Measurements from ENCODE around the gene SOWAHA.
A peak's percentile ranks its signal among the peaks of the same experiment; 100 is the strongest.
"Not testable (repeated sequence)": the region's sequence is repeated elsewhere in the genome, so short reads cannot be mapped to it uniquely, and the experiment has no call there.

The SOWAHA gene

DNA sequence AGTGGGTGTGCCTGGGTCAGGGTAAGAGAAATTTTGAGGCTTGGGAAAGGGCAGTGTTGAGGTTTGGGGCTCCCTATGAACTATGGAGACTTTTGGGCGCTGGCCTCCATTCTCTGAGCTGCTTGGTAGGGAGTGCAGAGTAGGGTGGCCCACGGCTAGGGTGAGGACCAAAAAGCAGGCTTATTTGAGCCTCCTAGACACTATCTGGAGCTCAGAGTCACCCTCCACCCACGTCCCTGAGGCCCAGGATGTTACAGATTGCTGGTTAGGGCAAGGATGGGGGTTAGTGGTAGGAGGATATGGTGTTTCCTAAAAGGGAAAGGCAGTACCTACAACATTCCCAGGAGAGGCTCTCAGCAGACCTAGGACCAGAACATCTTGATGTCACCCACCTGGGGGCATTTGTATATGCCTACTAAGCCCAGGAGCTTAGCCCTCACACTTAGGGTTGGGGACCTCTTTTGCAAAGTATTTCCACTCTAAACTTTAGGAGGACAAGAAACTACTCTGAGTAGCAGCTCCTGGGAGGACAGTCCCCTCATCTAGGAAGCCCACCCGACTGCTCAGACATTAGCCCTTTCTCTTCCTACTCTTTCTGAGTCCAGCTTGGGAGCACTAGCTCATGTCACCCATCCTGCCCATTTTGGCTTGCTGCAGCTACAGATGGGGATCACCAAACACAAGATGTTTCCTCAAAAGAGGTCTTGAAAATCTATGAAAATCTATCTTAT, 15.0 kb downstream of the SOWAHA start:
- DNase-seq: no peak

DNA sequence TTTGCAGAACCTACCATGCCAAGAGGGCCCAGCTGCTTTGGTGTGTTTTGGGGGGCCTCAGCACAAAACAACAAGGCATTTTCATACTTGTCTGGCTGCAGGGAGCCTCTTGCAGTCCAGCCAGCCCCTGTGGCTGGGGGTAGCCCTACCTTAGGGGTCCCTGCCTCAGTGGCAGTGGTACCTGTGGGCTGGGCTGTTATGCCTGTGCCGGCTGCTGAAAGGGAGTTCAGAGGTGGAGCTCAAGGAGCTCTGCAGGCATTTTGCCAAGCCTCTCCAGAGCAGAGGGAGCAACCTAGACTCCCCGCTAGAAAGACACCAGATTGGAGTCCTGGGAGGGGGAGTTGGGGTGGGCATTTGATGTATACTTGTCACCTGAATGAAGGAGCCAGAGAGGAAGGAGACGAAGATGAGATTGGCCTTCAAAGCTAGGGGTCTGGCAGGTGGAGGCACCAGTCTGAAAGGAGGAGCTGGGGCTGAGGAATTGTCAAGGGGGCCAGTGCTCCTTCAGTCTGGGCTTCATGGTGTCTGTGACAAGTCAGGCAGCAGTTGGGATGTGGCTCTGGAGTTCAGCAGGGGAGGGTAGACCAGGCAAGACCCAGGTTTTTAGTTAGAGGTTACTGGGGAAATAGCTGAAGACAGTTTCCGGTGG, 15.9 kb downstream of the SOWAHA start:
- no peak for DNase-seq

DNA sequence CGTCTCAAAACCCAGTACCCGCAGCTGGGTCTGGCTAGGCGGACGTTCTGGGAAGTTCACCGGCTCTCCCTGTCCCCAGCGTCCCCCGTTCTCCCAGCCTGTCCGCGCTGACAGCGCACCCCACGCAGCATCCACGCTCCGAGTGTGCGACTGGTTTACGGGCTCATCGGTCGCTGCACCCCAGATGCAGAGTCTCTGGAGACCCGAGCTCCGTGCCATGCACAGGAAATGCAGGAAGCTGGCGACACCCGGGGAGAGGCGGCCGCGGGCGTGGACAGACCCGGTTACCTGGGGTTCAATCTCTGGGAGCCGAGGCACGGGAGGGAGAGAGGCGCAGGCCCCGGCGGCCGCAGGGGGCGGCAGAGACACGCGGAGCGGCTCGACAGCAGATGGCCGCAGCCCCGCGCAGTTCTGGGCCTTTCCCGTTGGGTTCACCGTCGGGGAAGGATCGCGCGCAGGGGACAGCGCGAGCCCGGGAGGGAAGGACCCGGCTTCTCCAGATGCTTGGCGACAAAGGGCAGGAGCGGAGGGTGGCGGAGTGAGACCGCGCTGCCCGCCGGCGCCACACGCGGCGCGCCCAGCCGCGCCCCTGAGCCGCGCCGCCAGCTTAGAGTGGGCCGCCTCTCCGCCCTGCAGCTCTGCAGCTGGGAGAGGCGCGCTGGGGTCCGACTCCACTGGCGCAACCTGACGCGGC, 16.8 kb downstream of the SOWAHA start:
- peak; percentile 75 for DNase-seq

DNA sequence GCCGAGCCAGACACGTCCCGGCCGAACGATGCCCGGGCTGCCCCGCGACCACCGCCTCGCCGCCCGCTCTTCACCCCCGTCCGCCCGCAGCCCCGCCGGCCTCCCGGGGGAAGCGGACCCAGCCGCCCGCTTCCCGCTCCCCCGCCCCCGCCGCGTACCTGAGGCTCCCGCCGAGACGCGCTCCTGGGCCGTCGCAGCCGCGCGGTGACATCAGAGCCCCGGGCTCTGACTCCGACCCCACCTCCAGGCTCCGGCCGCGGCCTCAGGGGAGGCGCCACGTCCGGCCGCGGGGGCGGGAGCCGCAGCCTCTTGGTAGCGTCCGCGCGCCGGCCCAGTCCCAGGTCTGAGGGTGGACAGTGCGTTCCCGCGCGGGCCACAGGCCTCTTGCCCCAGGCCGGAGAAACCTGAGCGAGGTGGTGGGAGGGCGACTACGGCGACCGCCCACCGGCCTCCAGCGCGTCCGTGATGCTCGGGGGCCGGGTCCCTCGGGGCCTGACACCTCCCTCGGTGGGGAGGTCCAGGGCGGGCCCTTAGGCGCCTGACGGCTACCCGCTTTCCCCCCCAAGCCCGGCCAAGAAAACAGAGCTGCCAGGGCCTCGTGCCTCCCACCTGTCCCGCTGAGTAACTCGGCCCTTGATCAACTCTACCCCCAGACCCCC, 17.5 kb downstream of the SOWAHA start, which contains the start of gene SHROOM1:
TSS of gene SHROOM1 (minus strand) at position 212 of the 659 bp plus-strand sequence. CDS start 4,507 bp downstream, outside the sequence.
- DNase-seq: peak; percentile 26

GRCh38 chr5:132831095-132831860, 18.2 kb downstream of the SOWAHA start:
- no peak for DNase-seq

DNA sequence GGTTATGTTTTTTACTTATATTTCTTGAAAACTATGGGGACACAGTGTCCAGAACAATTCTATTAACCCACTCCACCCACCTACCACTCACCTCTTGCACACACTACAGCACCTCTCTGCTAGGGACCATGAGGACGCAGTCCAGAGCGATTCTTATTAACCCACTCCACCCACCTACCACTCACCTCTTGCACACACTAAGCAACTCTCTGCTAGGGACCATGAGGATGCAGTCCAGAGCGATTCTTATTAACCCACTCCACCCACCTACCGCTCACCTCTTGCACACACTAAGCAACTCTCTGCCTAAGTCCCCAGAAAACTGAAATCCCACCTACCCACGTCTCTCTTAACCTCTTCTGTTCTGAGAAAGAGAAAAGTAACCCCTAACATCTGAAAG, 19.5 kb downstream of the SOWAHA start:
- no peak for DNase-seq

GRCh38 chr5:132834057-132834456, 21.0 kb downstream of the SOWAHA start:
- no peak for DNase-seq

GRCh38 chr5:132836852-132837251, 23.8 kb downstream of the SOWAHA start:
- DNase-seq: no peak

DNA sequence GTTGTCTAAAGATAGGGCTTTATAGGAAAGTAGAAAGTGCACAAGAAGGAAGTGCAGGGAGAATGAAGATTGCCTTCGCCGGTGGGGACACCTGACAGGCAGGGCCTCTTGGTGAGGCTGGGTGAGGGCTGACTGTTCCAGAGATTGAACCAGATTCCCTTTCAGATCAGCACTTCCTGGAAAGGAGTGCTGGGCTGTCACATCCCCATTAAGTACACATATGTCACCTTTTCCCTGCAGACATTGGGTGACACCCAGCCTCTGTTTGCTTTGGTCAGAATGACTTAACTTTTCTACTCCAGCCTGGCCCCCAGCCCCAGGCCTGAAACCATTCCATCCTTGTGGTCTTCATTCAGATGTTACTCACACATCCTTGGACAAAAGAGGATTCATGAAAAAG, 24.8 kb downstream of the SOWAHA start:
- DNase-seq: no peak

DNA sequence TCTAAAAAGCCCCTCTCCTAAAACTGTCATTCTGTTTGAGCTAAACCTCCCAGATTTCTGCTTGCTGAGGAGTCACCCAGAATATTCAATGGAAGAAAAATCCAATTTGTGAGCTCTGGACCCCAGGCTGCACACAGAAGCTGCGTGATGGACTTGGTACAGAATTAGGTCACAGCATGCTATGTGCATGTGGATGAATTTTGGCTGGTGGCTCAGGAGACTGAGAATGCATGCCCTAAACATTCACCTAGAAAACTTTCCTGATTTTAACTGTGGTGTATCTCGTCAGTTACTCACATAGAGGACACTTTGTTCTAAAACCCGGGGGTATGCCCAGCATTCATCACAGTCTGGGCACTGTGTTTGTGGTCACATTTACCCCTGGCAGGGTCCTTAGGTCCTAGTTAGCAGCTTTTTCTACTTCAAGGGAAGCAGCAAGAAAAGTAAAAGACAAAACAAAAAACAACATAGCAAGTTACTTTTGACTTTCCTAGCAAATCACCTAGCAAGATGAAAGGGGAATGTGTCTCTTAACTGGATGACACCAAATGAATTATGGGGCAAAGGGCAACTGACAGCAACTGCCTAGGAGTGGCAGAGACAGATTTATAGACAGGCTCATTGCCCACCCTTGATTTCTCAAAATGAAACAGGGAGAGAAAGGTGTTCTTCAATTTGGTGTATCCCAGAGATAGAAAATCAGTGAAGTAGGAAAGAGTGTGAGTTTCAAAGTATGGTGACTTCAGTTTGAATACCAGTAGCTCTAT, 25.6 kb downstream of the SOWAHA start:
- no peak for DNase-seq

- no peak for DNase-seq
Observed at GRCh38 chr5:132839426-132840301, 26.6 kb downstream of the SOWAHA start.

- no peak for DNase-seq
Observed at GRCh38 chr5:132840313-132840712, 27.2 kb downstream of the SOWAHA start.

- no peak for DNase-seq
Observed at GRCh38 chr5:132840896-132841295, 27.8 kb downstream of the SOWAHA start.

DNA sequence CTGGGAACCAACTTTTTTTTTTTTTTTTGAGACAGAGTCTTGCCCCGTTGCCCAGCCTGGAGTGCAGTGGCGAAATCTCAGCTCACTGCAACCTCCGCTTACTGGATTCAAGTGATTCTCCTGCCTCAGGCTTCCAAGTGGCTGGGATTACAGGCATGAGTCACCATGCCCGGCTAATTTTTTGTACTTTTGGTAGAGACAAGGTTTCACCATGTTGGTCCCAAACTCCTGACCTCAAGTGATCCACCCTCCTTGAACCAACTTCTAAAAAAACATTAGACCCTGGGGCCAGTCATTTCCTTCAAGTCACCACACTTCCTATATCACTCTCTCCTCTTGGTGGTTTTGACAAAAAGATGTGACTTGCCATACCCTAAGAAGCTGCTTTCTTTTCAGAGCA, 28.2 kb downstream of the SOWAHA start:
- DNase-seq: no peak

DNA sequence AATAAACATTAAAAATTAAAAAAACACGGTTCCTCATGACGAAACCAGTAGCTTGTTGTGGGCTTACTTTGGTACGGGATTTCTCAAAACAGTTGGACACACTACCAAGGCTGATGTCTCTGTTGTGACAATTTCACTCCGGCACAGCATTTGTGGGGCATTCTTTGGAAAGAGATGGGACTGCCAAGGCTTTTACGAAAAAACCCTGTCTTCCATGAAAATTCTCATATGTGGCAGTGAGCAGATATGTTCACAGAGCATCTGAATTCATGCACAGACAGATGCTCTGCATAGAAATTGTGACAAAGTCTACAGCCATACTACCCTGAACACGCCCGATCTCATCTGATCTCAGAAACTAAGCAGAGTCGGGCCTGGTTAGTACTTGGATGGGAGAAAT, 35.2 kb downstream of the SOWAHA start:
- no peak for DNase-seq

DNA sequence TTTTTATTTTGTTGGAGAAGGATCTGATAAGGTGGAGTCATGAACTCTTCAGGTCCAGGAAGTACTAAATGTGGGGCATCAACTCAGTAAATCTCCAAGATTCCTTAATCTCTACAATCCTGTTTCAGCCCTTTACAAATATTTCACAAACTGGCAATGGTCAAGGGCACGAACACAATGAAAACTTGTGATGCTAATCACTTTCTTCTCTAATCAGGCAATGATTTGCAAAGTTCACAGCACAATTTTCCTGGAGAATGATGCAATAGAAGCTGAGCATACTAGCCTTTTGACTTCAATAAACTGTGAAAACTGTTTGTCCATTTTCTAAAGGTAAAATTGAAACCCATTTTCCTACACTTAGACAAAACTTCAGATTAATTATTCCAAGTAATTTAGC, 36.2 kb downstream of the SOWAHA start:
- no peak for DNase-seq

DNA sequence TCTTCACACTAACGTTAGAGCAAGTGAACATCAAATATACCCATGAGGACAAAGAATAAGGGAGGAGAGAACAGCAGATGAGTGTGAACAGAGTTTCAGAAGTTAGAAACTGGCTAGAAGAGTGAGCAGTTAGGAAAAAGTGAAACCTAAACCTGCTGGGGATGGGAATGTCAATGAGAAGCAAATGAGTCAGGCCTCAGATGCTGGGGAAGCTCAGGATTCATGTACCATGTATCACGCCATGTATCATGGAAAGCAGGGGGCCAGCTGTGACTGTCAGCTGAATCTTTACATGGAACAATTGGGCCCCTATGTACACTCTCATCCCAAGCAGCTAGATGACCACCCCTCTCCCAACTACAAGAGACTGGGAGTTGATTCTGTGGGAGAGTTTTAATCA, 37.0 kb downstream of the SOWAHA start:
- no peak for DNase-seq

DNA sequence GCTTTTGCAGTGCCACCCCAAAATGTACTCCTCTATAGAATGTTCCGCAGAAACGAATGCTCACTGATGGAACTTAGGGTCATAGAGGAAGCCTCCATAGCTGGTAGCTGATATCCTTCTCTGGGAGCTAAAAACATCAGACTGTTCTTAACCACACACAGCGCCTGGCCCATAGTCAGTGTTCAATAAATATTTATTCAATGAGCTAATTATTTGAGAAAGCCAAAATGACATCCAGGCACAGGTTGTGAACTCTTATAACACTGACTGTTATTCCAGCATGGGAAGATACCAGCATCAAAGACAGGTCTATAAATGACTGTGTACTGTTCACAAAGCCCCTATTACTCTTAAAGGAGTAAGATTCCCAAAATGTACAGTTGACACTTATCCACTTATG, 40.2 kb downstream of the SOWAHA start:
- no peak for DNase-seq

GRCh38 chr5:132853790-132854189, 40.7 kb downstream of the SOWAHA start:
- no peak for DNase-seq

DNA sequence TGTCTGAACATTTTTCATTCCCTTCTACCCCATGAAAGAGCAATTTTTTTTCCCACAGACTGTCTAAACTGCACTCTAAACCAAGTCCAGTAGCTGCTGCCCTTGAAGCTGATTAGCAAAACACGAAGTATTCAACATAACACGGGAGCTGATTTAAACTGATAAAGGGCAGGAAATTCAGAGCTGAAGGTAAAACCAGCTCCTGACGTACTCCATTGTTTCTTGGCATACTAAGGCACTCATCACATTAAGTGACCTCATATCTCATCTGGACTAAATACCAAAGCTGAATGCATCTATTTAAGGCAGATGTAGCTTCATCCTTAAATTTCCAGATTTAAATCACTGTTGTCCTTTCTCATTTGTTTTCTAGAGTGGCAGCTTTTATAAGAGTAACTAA, 41.2 kb downstream of the SOWAHA start:
- DNase-seq: no peak

DNA sequence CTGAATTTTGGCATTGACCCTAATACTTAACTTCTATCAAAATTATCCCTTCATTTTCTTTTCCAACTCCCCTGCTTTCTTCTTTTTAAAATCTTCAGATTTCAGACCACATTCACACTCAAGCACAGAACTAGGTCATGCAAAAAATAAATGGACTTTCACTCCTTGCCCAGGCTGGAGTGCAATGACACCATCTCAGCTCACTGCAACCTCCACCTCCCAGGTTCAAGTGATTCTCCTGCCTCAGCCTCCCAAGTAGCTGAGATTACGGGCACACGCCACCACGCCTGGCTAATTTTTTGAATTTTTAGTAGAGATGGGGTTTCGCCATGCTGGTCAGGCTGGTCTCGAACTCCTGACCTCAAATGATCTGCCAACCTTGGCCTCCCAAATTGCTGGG, 41.9 kb downstream of the SOWAHA start:
- DNase-seq: not testable (repeated sequence)
